CD8-positive, alpha-beta memory T cell (primary cell): Measurements from ENCODE around the gene MYL3. TPM values are rescaled to one million over a fixed set of nuclear protein-coding genes. Genes with fewer than 3 reads are reported as not detected.
"Not testable (repeated sequence)": the region's sequence is repeated elsewhere in the genome, so short reads cannot be mapped to it uniquely, and the experiment has no call there.

Experiments
- CTCF ChIA-PET: fragments of 350-600 bp; sonication (Branson Sonifier 250); formaldehyde crosslinking; loops from one replicate; lab custom pipeline; 2021; ENCODE audit warnings: antibody characterized with exemption; lab: Charles Lee
- POLR2A ChIA-PET: fragments of 350-600 bp; sonication (Branson Sonifier 250); formaldehyde crosslinking; loops from one replicate; lab custom pipeline; 2021; ENCODE audit warnings: antibody characterized with exemption; lab: Charles Lee
- DNase-seq, 5 donors: peaks; one replicate each; pipeline versions ENCODE4 v3.0.0 to v3.0.0-alpha.2; 2020 to 2022; ENCODE audit warnings: mixed read lengths in 1 of 5
- H3K27ac ChIP-seq: one replicate; pipeline ENCODE4 v1.7.0; 2013; ENCODE audit warnings: low read depth, mild to moderate bottlenecking, low read length, moderate library complexity
- H3K27me3 ChIP-seq: 2 replicates; pipeline ENCODE4 v1.7.0; 2013; ENCODE audit warnings: low read length, mild to moderate bottlenecking; ENCODE audit not compliant: insufficient read depth, poor library complexity, severe bottlenecking
- H3K36me3 ChIP-seq: 2 replicates; pipeline ENCODE4 v1.7.0; 2013; ENCODE audit warnings: mild to moderate bottlenecking, low read length, moderate library complexity; ENCODE audit not compliant: insufficient read depth
- H3K4me1 ChIP-seq: 2 replicates; pipeline ENCODE4 v1.7.0; 2013; ENCODE audit warnings: mild to moderate bottlenecking, low read length, moderate library complexity; ENCODE audit not compliant: insufficient read depth
- H3K4me3 ChIP-seq: 2 replicates; pipeline ENCODE4 v1.7.0; 2013; ENCODE audit warnings: mild to moderate bottlenecking, low read length
- H3K9me3 ChIP-seq: 2 replicates; pipeline ENCODE4 v1.7.0; 2013; ENCODE audit warnings: mild to moderate bottlenecking, low read length
- H3K27ac Mint-ChIP-seq, 8 donors: one replicate each; pipeline ENCODE4 v1.8.0; 2020 to 2021; ENCODE audit warnings: mixed read lengths in 8 of 8, mild to moderate bottlenecking in 6 of 8, inconsistent platforms in 3 of 8, moderate library complexity in 3 of 8
- H3K27me3 Mint-ChIP-seq, 2 donors: one replicate each; pipeline ENCODE4 v1.8.0; 2020 to 2021; ENCODE audit warnings: mixed read lengths in 2 of 2, mild to moderate bottlenecking in 1 of 2, moderate library complexity in 1 of 2
- H3K36me3 Mint-ChIP-seq, 3 donors: one replicate each; pipeline ENCODE4 v1.8.0; 2020 to 2021; ENCODE audit warnings: mixed read lengths in 3 of 3, inconsistent platforms in 1 of 3, mild to moderate bottlenecking in 1 of 3
- H3K4me1 Mint-ChIP-seq, 3 donors: one replicate each; pipeline ENCODE4 v1.8.0; 2020 to 2021; ENCODE audit warnings: mixed read lengths in 3 of 3, inconsistent platforms in 1 of 3, mild to moderate bottlenecking in 1 of 3
- H3K4me3 Mint-ChIP-seq, 7 donors: one replicate each; pipeline ENCODE4 v1.8.0; 2020 to 2021; ENCODE audit warnings: mixed read lengths in 7 of 7, mild to moderate bottlenecking in 6 of 7, moderate library complexity in 4 of 7, inconsistent platforms in 2 of 7
- H3K9me3 Mint-ChIP-seq, 5 donors: one replicate each; pipeline ENCODE4 v1.8.0; 2020 to 2022; ENCODE audit warnings: mixed read lengths in 5 of 5, mild to moderate bottlenecking in 3 of 5, moderate library complexity in 2 of 5, inconsistent platforms in 1 of 5
- polyA plus RNA-seq: library from polyadenylated mRNA; unstranded; fragments of 300-500 nt; fragmentation: Illumina TruSeq; gene quantifications from one replicate; pipeline ENCODE4 v1.2.3, GENCODE V29; 2021
- total RNA-seq, 2 experiments: library from RNA; stranded (reverse); gene quantifications; one replicate each; pipeline ENCODE4 v1.2.3, GENCODE V29; 2021

MYL3 gene
- total and polyA plus RNA-seq, 3 experiments from 2014 or later = not detected

DNA sequence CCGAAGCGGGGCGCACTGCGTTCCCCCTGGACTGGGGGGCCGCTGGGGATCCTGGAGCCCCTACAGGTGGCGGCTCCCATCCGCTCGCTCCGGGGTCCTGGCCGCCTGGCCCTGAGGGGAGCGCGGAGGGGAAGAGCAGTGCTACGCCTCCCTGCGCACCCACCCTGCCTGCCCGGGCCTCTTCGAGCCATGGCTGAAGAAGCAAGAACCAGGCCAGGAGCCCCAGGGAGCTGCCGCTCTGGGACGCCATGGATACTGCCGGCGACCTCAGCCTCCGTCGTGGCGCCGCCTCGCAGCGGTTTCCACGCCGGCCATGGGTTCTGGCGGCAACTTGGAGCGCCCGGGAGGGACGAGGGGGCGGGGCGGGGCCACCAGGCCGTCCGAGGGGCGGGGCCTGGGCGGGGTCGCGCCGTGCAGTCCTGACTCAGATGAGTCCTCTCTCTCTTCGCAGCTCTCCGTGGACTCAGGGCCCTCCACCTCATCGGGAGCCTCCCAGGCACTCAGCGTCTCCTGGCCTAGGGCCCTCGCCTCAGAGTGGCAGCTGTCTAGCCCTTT lies 50.9 kb downstream of the MYL3 start:
- DNase-seq = peak; percentile 42 to 78 (median 60)
- no peaks in the 10 kb centered on the region for H3K9me3 Mint-ChIP-seq
- ChIA-PET CTCF (no interaction called here), POLR2A (no interaction called here)
- Histone ChIP-seq H3K27me3 (peaks cover 6% of the 10 kb centered on the region), H3K9me3 (no peaks in the 10 kb centered on the region), H3K4me3 (peak overlapping the region; percentile 50), H3K4me1 (peaks cover 7% of the 10 kb centered on the region), H3K27ac (no peak overlapping the region), H3K36me3 (no peaks in the 10 kb centered on the region)
- H3K27me3 Mint-ChIP-seq = peaks cover 7 to 16% of the 10 kb centered on the region in 2 donors
- peak overlapping the region; percentile 76 to 90 (median 81) for H3K4me3 Mint-ChIP-seq
- peaks cover 14 to 22% (median 20%) of the 10 kb centered on the region in 3 donors for H3K4me1 Mint-ChIP-seq
- H3K27ac Mint-ChIP-seq = peak overlapping the region in 2 of 8 donors; percentile 35 to 93
- no peaks in the 10 kb centered on the region for H3K36me3 Mint-ChIP-seq

DNA sequence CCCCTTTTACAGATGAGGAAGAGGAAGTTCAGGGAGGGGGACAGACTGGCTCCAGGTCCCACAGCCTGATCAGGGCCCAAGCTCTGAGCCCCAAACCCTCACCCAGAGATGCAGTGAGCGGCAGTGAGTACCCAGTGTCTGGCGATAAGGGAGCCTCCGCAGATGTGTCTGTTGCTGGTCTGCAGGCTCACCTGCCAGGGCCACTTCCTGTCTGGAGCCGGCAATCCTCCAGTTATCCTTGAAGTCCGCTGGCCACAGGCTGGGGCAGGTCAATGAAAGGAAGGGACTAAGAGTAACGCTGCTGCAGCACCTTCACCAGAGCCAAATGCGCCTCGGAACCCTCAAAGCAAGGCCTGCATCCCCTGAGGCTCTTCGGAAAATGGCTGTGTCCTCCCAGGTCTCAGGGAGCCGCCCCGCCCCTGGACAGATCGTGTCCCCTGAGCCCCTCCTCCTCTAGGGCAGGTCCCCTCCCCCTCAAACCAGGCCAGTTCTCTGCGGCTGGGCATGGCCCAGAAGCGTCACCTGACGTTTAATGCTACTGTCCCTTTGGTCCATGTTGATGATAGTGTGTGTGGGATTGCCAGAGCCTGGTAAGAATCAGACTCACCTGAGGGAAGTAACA lies 51.5 kb downstream of the MYL3 start:
- Histone ChIP-seq H3K36me3 (no peaks in the 10 kb centered on the region), H3K27me3 (peaks cover 6% of the 10 kb centered on the region), H3K4me3 (no peak overlapping the region), H3K27ac (no peak overlapping the region), H3K9me3 (no peaks in the 10 kb centered on the region), H3K4me1 (peaks cover 7% of the 10 kb centered on the region)
- peak overlapping the region in 5 of 7 donors; percentile 38 to 84 (median 53) for H3K4me3 Mint-ChIP-seq
- ChIA-PET POLR2A (no interaction called here), CTCF (no interaction called here)
- peak overlapping the region in 1 of 8 donors; percentile 10 for H3K27ac Mint-ChIP-seq
- peaks cover 7 to 16% of the 10 kb centered on the region in 2 donors for H3K27me3 Mint-ChIP-seq
- H3K4me1 Mint-ChIP-seq = peaks cover 14 to 22% (median 20%) of the 10 kb centered on the region in 3 donors
- no peak for DNase-seq
- H3K36me3 Mint-ChIP-seq = no peaks in the 10 kb centered on the region
- no peaks in the 10 kb centered on the region for H3K9me3 Mint-ChIP-seq

DNA sequence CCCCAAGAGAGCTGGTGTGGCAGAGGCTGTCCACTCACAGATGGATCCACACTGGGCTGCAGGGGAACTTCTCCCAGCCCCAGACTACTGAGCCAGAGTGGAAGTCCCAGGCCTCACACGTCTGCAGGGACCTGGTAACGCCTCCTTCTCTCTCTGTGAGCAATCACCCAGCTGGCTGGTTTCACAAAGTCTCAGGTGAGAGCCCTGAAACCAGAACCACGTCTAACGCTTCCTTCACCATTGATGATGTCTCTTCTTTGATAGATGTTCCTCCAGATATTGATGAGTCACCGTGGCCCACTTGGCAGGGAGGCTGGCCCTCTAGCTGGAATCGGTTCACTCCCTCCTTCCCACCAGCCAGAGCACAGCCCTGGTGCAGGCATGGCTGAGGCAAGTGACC lies 54.5 kb downstream of the MYL3 start:
- DNase-seq, H3K4me1 ChIP-seq, CTCF ChIA-PET, H3K9me3 ChIP-seq, POLR2A ChIA-PET, H3K27me3 ChIP-seq, H3K4me3 Mint-ChIP-seq, H3K36me3 Mint-ChIP-seq, H3K9me3 Mint-ChIP-seq, H3K27ac ChIP-seq, H3K36me3 ChIP-seq, H3K4me3 ChIP-seq: not testable (repeated sequence)
- Mint-ChIP-seq H3K4me1 (peaks cover 14 to 22% (median 20%) of the 10 kb centered on the region in 3 donors), H3K27ac (peak overlapping the region in 2 of 8 donors; percentile 25 to 43), H3K27me3 (peaks cover 3 to 11% of the 10 kb centered on the region in 2 donors)

Other genes with a start within 250 kb of the MYL3 start
- under 1 TPM; 0.84 to 0.96 TPM for gene ALS2CL, start 169.8 kb downstream of the MYL3 start, total RNA-seq
- gene ALS2CL, start 169.8 kb downstream of the MYL3 start, polyA plus RNA-seq = 1.2 TPM
- under 1 TPM in 1 of 2 experiments, not detected in 1; 0.16 TPM for gene TMIE, start 162.1 kb downstream of the MYL3 start, total RNA-seq
- gene TMIE, start 162.1 kb downstream of the MYL3 start, polyA plus RNA-seq = 0.67 TPM
- not detected for gene PRSS50, start 145.6 kb downstream of the MYL3 start, total RNA-seq
- gene PRSS50, start 145.6 kb downstream of the MYL3 start, polyA plus RNA-seq = 0.13 TPM
- gene PTH1R, start 14.3 kb upstream of the MYL3 start, total RNA-seq = not detected
- gene PTH1R, start 14.3 kb upstream of the MYL3 start, polyA plus RNA-seq = not detected
- gene CCDC12, start 113.3 kb upstream of the MYL3 start, total RNA-seq = 10 to 100 TPM; 56.4 to 59.8 TPM
- 114 TPM for gene CCDC12, start 113.3 kb upstream of the MYL3 start, polyA plus RNA-seq
- 10 to 100 TPM; 76.2 to 83.5 TPM for gene NBEAL2, start 116.2 kb upstream of the MYL3 start, total RNA-seq
- gene NBEAL2, start 116.2 kb upstream of the MYL3 start, polyA plus RNA-seq = 12.8 TPM